Endothelial cell of umbilical vein (primary cell): ENCODE data around the gene ZNF831. TPM values are rescaled to one million over a fixed set of nuclear protein-coding genes. Genes with fewer than 3 reads are reported as not detected.

Experiments used
- BruUV-seq: library from RNA; stranded (reverse); fragments of 400-500 nt; replicated peaks from 2 replicates; lab custom pipeline; 2021; lab: Mats Ljungman, UMichigan
- CTCF ChIA-PET: fragments of 300-600, 350-600 bp; sonication (Branson Sonifier 250); formaldehyde crosslinking; loops from one replicate; lab custom pipeline; 2021; ENCODE audit warnings: antibody characterized with exemption, inconsistent platforms; lab: Charles Lee
- POLR2A ChIA-PET: fragments of 300-600, 350-600 bp; sonication (Branson Sonifier 250); formaldehyde crosslinking; loops from one replicate; lab custom pipeline; 2021; ENCODE audit warnings: antibody characterized with exemption, inconsistent platforms; lab: Charles Lee
- DNase-seq: peaks from one replicate; pipeline ENCODE4 v3.0.0-alpha.2; 2011; ENCODE audit warnings: low read depth, low spot score
- FAIRE-seq: peaks from 2 replicates; lab custom pipeline; 2011; peaks lifted over from hg19 to GRCh38; lab: Jason Lieb, UNC
- H2AFZ ChIP-seq: 2 replicates; pipeline ENCODE4 v1.6.0; 2012; ENCODE audit warnings: low read depth, low read length, control low read depth, inconsistent platforms
- H3K27ac ChIP-seq: 2 replicates; pipeline ENCODE4 v1.5.1; 2011; ENCODE audit warnings: low read depth, mild to moderate bottlenecking, control low read depth, low read length, moderate library complexity; ENCODE audit not compliant: insufficient read depth
- H3K27me3 ChIP-seq, 2 experiments: 2 replicates each; pipeline versions ENCODE4 v1.6.0 to v1.6.1; 2011; ENCODE audit warnings: low read length in 2 of 2, mixed read lengths in 1 of 2; ENCODE audit not compliant: control insufficient read depth in 2 of 2, insufficient read depth in 2 of 2
- H3K36me3 ChIP-seq, 2 experiments: 2 replicates in 1 of 2; 3 replicates in 1 of 2; pipeline ENCODE4 v1.5.1; 2011; ENCODE audit warnings: low read length in 2 of 2, mild to moderate bottlenecking in 1 of 2, moderate library complexity in 1 of 2; ENCODE audit not compliant: control insufficient read depth in 2 of 2, insufficient read depth in 2 of 2; ENCODE audit errors: extremely low read depth in 1 of 2
- H3K4me1 ChIP-seq: 3 replicates; pipeline ENCODE4 v1.5.1; 2011; ENCODE audit warnings: mild to moderate bottlenecking, low read length; ENCODE audit not compliant: control insufficient read depth, insufficient read depth; ENCODE audit errors: extremely low read depth
- H3K4me2 ChIP-seq: 2 replicates; pipeline ENCODE4 v1.6.1; 2011; ENCODE audit warnings: low read length, control low read depth, mixed read lengths; ENCODE audit not compliant: insufficient read depth
- H3K4me3 ChIP-seq, 3 experiments: fragments of 200-600 bp in 1 of 3; sonication (generic), shearing (Covaris generic) in 1 of 3; replicated peaks in 1 of 3; 2 replicates each; pipeline ENCODE4 v1.5.1; 2011 to 2016; ENCODE audit warnings: control low read depth in 3 of 3, low read length in 3 of 3, mild to moderate bottlenecking in 2 of 3, inconsistent platforms in 1 of 3, low read depth in 1 of 3, moderate library complexity in 1 of 3; ENCODE audit not compliant: insufficient read depth in 1 of 3
- H3K79me2 ChIP-seq: 2 replicates; pipeline ENCODE4 v1.6.0; 2012; ENCODE audit warnings: low read length, inconsistent platforms; ENCODE audit not compliant: control insufficient read depth, insufficient read depth
- H3K9ac ChIP-seq: replicated peaks from 2 replicates; pipeline ENCODE3; 2011; ENCODE audit warnings: low read length, control low read depth; ENCODE audit not compliant: insufficient read depth; ENCODE audit errors: extremely low read depth
- H3K9me1 ChIP-seq: replicated peaks from 3 replicates; pipeline ENCODE4 v1.6.0; 2011; ENCODE audit warnings: mild to moderate bottlenecking, low read length; ENCODE audit not compliant: control insufficient read depth, insufficient read depth; ENCODE audit errors: extremely low read depth
- H3K9me3 ChIP-seq: replicated peaks from 2 replicates; pipeline ENCODE4 v1.5.1; 2012; ENCODE audit warnings: low read length, inconsistent platforms; ENCODE audit not compliant: control insufficient read depth, insufficient read depth
- H4K20me1 ChIP-seq: replicated peaks from 2 replicates; pipeline ENCODE3; 2011; ENCODE audit warnings: mild to moderate bottlenecking, low read length; ENCODE audit not compliant: control insufficient read depth, insufficient read depth; ENCODE audit errors: extremely low read depth
- CTCF ChIP-seq, 2 donors: IDR thresholded peaks; 1 replicate in 1 of 2; 2 replicates in 1 of 2; pipeline ENCODE4 v1.5.1; 2011; ENCODE audit warnings: low read length in 2 of 2, mild to moderate bottlenecking in 2 of 2, moderate library complexity in 2 of 2, control low read depth in 1 of 2, inconsistent platforms in 1 of 2, low read depth in 1 of 2; ENCODE audit not compliant: insufficient read depth in 1 of 2; ENCODE audit errors: extremely low read depth in 1 of 2
- EZH2 ChIP-seq: IDR thresholded peaks from 2 replicates; pipeline ENCODE4 v1.6.1; 2012; ENCODE audit warnings: borderline replicate concordance, low read depth, mild to moderate bottlenecking, moderate library complexity, low read length, inconsistent platforms; ENCODE audit not compliant: severe bottlenecking
- FOS ChIP-seq: IDR thresholded peaks from 2 replicates; pipeline ENCODE4 v1.6.1; 2011; ENCODE audit warnings: mild to moderate bottlenecking, low read length, moderate library complexity, borderline replicate concordance; ENCODE audit not compliant: insufficient read depth
- GATA2 ChIP-seq: IDR thresholded peaks from 2 replicates; pipeline ENCODE4 v1.7.0; 2011; ENCODE audit warnings: low read depth, mild to moderate bottlenecking, moderate library complexity, mixed read lengths, low read length; ENCODE audit not compliant: insufficient read length, insufficient read depth
- JUN ChIP-seq: IDR thresholded peaks from 2 replicates; pipeline ENCODE4 v1.6.1; 2011; ENCODE audit warnings: borderline replicate concordance, low read depth; ENCODE audit not compliant: insufficient read length, insufficient read depth
- MAX ChIP-seq: IDR thresholded peaks from 2 replicates; pipeline ENCODE4 v1.6.1; 2011; ENCODE audit not compliant: insufficient read depth, insufficient read length
- MYC ChIP-seq: IDR thresholded peaks from one replicate; pipeline ENCODE4 v1.6.1; 2011; ENCODE audit warnings: mild to moderate bottlenecking, low read depth, low read length
- POLR2A ChIP-seq: IDR thresholded peaks from 2 replicates; pipeline ENCODE4 v1.6.1; 2012; ENCODE audit warnings: low read depth, mild to moderate bottlenecking, control low read depth, low read length
- POLR2AphosphoS5 ChIP-seq: IDR thresholded peaks from 2 replicates; pipeline ENCODE4 v1.6.1; 2012; ENCODE audit warnings: low read depth, mild to moderate bottlenecking, control low read depth, low read length, moderate library complexity; ENCODE audit not compliant: insufficient read depth
- dilution Hi-C: fragments of 300-500 bp; cut with MboI; formaldehyde crosslinking; loops from one replicate; pipeline ENCODE4 v1.15.0; 2019; ENCODE audit warnings: low sequenced_read_pairs; ENCODE audit not compliant: extremely low pct_ligation_motif_present
- intact Hi-C: fragments of 100-400 bp; cut with micrococcal nuclease; formaldehyde crosslinking; loops from one replicate; pipeline ENCODE4 v1.10.0; 2022
- polyA plus RNA-seq, 4 experiments: library from polyadenylated mRNA; depleted of rRNA in 3 of 4; stranded (reverse) in 3 of 4; unstranded in 1 of 4; fragments of >200 nt; gene quantifications; 2 replicates each; pipeline versions ENCODE4 v1.2.1 to v1.2.3, GENCODE V29; 2011 to 2012; ENCODE audit warnings: missing spikeins in 1 of 4
- total RNA-seq: library from RNA; stranded (reverse); gene quantifications from 2 replicates; pipeline ENCODE4 v1.2.3, GENCODE V29; 2021

Gene ZNF831
- total and polyA plus RNA-seq, 2 donors (not counting 3 experiments of a cell fraction or from before 2014, with no cell fraction given): not detected

GRCh38 chr20:59276938-59277337 is 113.3 kb downstream of the ZNF831 start:
- DNase-seq (no peak), FAIRE-seq (no peak)
- H3K27ac ChIP-seq: no peak overlapping the region
- H3K4me1 ChIP-seq: no peaks in the 10 kb centered on the region
- no peak overlapping the region for H3K4me2 ChIP-seq
- dilution Hi-C loops: no loop called here
- no peaks in the 10 kb centered on the region for H3K36me3 ChIP-seq
- no TSS peak for BruUV-seq
- H3K27me3 ChIP-seq: no peaks in the 10 kb centered on the region
- intact Hi-C loops: no loop called here
- POLR2A ChIA-PET: no interaction called here
- CTCF ChIA-PET: no interaction called here
- no peaks in the 10 kb centered on the region for H3K9me1 ChIP-seq
- no peak overlapping the region for H3K4me3 ChIP-seq
- H3K9ac ChIP-seq: no peak overlapping the region
- no peaks in the 10 kb centered on the region for H3K79me2 ChIP-seq
- TF ChIP-seq POLR2AphosphoS5 (no peak), GATA2 (no peak), FOS (no peak), POLR2A (no peak), MYC (no peak), JUN (no peak), CTCF (IDR thresholded peaks at IDR 0.05; ENCODE audit: extremely low read depth in 1 of 2, insufficient read depth in 1 of 2, low read depth in 1 of 2, low read length in 2 of 2) (no peak), MAX (no peak), EZH2 (no peak)
- H4K20me1 ChIP-seq: no peaks in the 10 kb centered on the region
- H3K9me3 ChIP-seq: no peaks in the 10 kb centered on the region
- H2AFZ ChIP-seq: no peak overlapping the region
